GM10847 (cell line): Measurements from ENCODE around the gene LIFR.

Experiments
- POLR2A ChIP-seq: IDR thresholded peaks from 2 replicates; pipeline ENCODE4 v1.6.1; 2011; ENCODE audit not compliant: insufficient read length; ENCODE audit errors: extremely low read depth

LIFR gene

GRCh38 chr5:38468202-38468673 lies 88.2 kb downstream of the LIFR start:
- no peak for TF ChIP-seq POLR2A

GRCh38 chr5:38467353-38468040 lies 88.9 kb downstream of the LIFR start:
- no peak for TF ChIP-seq POLR2A

GRCh38 chr5:38466424-38467189 lies 89.8 kb downstream of the LIFR start:
- TF ChIP-seq POLR2A, result no peak

GRCh38 chr5:38465702-38466423 lies 90.6 kb downstream of the LIFR start:
- TF ChIP-seq POLR2A, result no peak

- TF ChIP-seq POLR2A, result no peak
These were observed 91.4 kb downstream of the LIFR start for GRCh38 chr5:38465061-38465460.

GRCh38 chr5:38463634-38464521 lies 92.6 kb downstream of the LIFR start:
- no peak for TF ChIP-seq POLR2A

- no peak for TF ChIP-seq POLR2A
These were observed 93.3 kb downstream of the LIFR start for GRCh38 chr5:38462976-38463633.

- no peak for TF ChIP-seq POLR2A
These were observed 98.3 kb downstream of the LIFR start for GRCh38 chr5:38458174-38458573.

GRCh38 chr5:38456657-38457399 lies 99.6 kb downstream of the LIFR start:
- no peak for TF ChIP-seq POLR2A

GRCh38 chr5:38455796-38456330 lies 100.6 kb downstream of the LIFR start:
- TF ChIP-seq POLR2A, result no peak

GRCh38 chr5:38453921-38454320 lies 102.5 kb downstream of the LIFR start:
- no peak for TF ChIP-seq POLR2A

GRCh38 chr5:38453506-38453905 lies 102.9 kb downstream of the LIFR start:
- TF ChIP-seq POLR2A, result no peak

- TF ChIP-seq POLR2A, result no peak
These were observed 104.2 kb downstream of the LIFR start for GRCh38 chr5:38452201-38452600.

GRCh38 chr5:38451074-38451725 lies 105.2 kb downstream of the LIFR start:
- TF ChIP-seq POLR2A, result no peak
